HG03060 (cell line): ENCODE data around the gene DELE1.

Experiments used
- ATAC-seq: cut with Tn5 transposase; IDR thresholded peaks from one replicate; pipeline ENCODE4 v1.9.1; 2021; ENCODE audit warnings: low read depth, moderate number of reproducible peaks; ENCODE audit not compliant: unreplicated experiment

The DELE1 gene

GRCh38 chr5:141978389-141978788 lies 54.7 kb downstream of the DELE1 start:
- ATAC-seq: no peak

- no peak for ATAC-seq
These were observed 59.0 kb downstream of the DELE1 start for GRCh38 chr5:141982626-141983025.

- no peak for ATAC-seq
These were observed 62.4 kb downstream of the DELE1 start for GRCh38 chr5:141986072-141986471.

DNA sequence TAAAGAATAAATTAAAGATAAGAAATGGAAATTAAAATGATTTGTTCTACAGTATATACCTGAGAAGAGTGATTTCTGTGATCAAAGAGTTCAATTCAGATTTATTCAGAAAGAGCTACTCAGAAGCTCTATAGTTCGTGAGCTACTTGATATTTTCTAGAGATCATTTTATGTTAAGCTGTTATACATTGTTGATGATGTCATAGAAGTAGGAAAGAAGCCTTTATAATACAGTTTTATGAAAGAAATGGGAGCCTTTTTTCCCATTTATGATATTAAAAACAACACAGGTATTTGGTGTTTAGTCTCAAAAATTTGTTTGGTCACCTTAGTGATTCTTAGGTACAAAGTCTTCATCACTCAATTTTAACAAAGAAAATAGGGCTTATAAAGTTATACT lies 66.0 kb downstream of the DELE1 start:
- no peak for ATAC-seq
